WTC11 (cell line): Measurements from ENCODE around the gene ACSBG1. TPM values are rescaled to one million over a fixed set of nuclear protein-coding genes. Genes with fewer than 3 reads are reported as not detected.

Experiments used
- ATAC-seq: fragments of 200-7000 bp; cut with Tn5 transposase; 2 replicates; pipeline ENCODE4 v1.10.0; 2021; ENCODE audit warnings: mild to moderate bottlenecking, moderate library complexity
- CTCF ChIA-PET: fragments of 300-600 bp; sonication (Branson Sonifier 250); formaldehyde crosslinking; loops from one replicate; lab custom pipeline; 2021; ENCODE audit warnings: antibody characterized with exemption; lab: Charles Lee
- POLR2A ChIA-PET: fragments of 350-600 bp; sonication (Branson Sonifier 250); formaldehyde crosslinking; loops from one replicate; lab custom pipeline; 2021; ENCODE audit warnings: antibody characterized with exemption; lab: Charles Lee
- DNase-seq: peaks from one replicate; pipeline ENCODE4 v3.0.0; 2021; ENCODE audit warnings: low spot score
- H3K27ac Mint-ChIP-seq: 2 replicates; pipeline ENCODE4 v1.8.0; 2021; ENCODE audit warnings: mixed read lengths
- H3K27me3 Mint-ChIP-seq: 2 replicates; pipeline ENCODE4 v1.8.0; 2021; ENCODE audit warnings: low read depth, mild to moderate bottlenecking, moderate library complexity, mixed read lengths
- H3K36me3 Mint-ChIP-seq: 2 replicates; pipeline ENCODE4 v1.8.0; 2021; ENCODE audit warnings: mixed read lengths
- H3K4me1 Mint-ChIP-seq: 2 replicates; pipeline ENCODE4 v1.8.0; 2022; ENCODE audit warnings: mixed read lengths
- H3K4me3 Mint-ChIP-seq: 2 replicates; pipeline ENCODE4 v1.8.0; 2021; ENCODE audit warnings: mild to moderate bottlenecking, moderate library complexity, mixed read lengths
- H3K9me3 Mint-ChIP-seq: 2 replicates; pipeline ENCODE4 v1.8.0; 2021; ENCODE audit warnings: mixed read lengths
- AR ChIP-seq: fragments of 250-450 bp; sonication (Bioruptor Pico); IDR thresholded peaks from 2 replicates; pipeline ENCODE4 v1.9.0; 2021; ENCODE audit warnings: mild to moderate bottlenecking
- ARID4B ChIP-seq: sonication (generic); formaldehyde crosslinking; IDR thresholded peaks from 2 replicates; pipeline ENCODE4 v1.8.0; 2023; ENCODE audit warnings: missing genetic modification reagents, mild to moderate bottlenecking, borderline replicate concordance
- E2F5 ChIP-seq: sonication (generic); formaldehyde crosslinking; IDR thresholded peaks from 2 replicates; pipeline ENCODE4 v1.8.1; 2022; ENCODE audit warnings: mild to moderate bottlenecking, moderate library complexity, missing genetic modification reagents
- ELF4 ChIP-seq: sonication (generic); formaldehyde crosslinking; IDR thresholded peaks from 2 replicates; pipeline ENCODE4 v1.8.1; 2022; ENCODE audit warnings: low read depth, mild to moderate bottlenecking, moderate library complexity, missing genetic modification reagents
- ESRRA ChIP-seq: sonication (generic); formaldehyde crosslinking; IDR thresholded peaks from 2 replicates; pipeline ENCODE4 v1.8.1; 2022; ENCODE audit warnings: mild to moderate bottlenecking, missing genetic modification reagents, borderline replicate concordance
- ETV6 ChIP-seq: sonication (generic); formaldehyde crosslinking; IDR thresholded peaks from 2 replicates; pipeline ENCODE4 v1.8.1; 2022; ENCODE audit warnings: mild to moderate bottlenecking, missing genetic modification reagents
- GRHL2 ChIP-seq: fragments of 250-450 bp; sonication (Bioruptor Pico); IDR thresholded peaks from 2 replicates; pipeline ENCODE4 v1.8.0; 2022; ENCODE audit warnings: mild to moderate bottlenecking, moderate library complexity; ENCODE audit not compliant: insufficient replicate concordance, severe bottlenecking
- MXD4 ChIP-seq: fragments of 250-450 bp; sonication (Bioruptor Pico); IDR thresholded peaks from 2 replicates; pipeline ENCODE4 v1.8.0; 2021; ENCODE audit warnings: mild to moderate bottlenecking, moderate library complexity, borderline replicate concordance
- NR2C2 ChIP-seq: sonication (generic); formaldehyde crosslinking; IDR thresholded peaks from 2 replicates; pipeline ENCODE4 v1.8.0; 2022; ENCODE audit warnings: mild to moderate bottlenecking, missing genetic modification reagents
- RORB ChIP-seq: fragments of 250-450 bp; sonication (Bioruptor Pico); IDR thresholded peaks from 2 replicates; pipeline ENCODE4 v1.9.0; 2021; ENCODE audit warnings: mild to moderate bottlenecking
- SMAD4 ChIP-seq: sonication (generic); formaldehyde crosslinking; IDR thresholded peaks from 2 replicates; pipeline ENCODE4 v1.8.0; 2022; ENCODE audit warnings: mild to moderate bottlenecking, missing genetic modification reagents
- SOX15 ChIP-seq: fragments of 250-450 bp; sonication (Bioruptor Pico); IDR thresholded peaks from 2 replicates; pipeline ENCODE4 v1.9.0; 2021; ENCODE audit warnings: mild to moderate bottlenecking
- SP1 ChIP-seq: sonication (generic); formaldehyde crosslinking; conservative IDR thresholded peaks from 2 replicates; pipeline ENCODE4 v1.8.1; 2022; ENCODE audit warnings: missing genetic modification reagents
- TCF7 ChIP-seq: sonication (generic); formaldehyde crosslinking; IDR thresholded peaks from 2 replicates; pipeline ENCODE4 v1.8.0; 2022; ENCODE audit warnings: mild to moderate bottlenecking, low read depth, missing genetic modification reagents, moderate library complexity
- TEAD4 ChIP-seq: sonication (generic); formaldehyde crosslinking; IDR thresholded peaks from 2 replicates; pipeline ENCODE4 v1.8.0; 2022; ENCODE audit warnings: mild to moderate bottlenecking, missing genetic modification reagents
- ZNF121 ChIP-seq: sonication (generic); formaldehyde crosslinking; IDR thresholded peaks from 2 replicates; pipeline ENCODE4 v1.8.0; 2023; ENCODE audit warnings: missing genetic modification reagents
- ZNF232 ChIP-seq: sonication (generic); formaldehyde crosslinking; IDR thresholded peaks from 2 replicates; pipeline ENCODE4 v1.8.0; 2022; ENCODE audit warnings: mild to moderate bottlenecking, missing genetic modification reagents
- ZNF317 ChIP-seq: sonication (generic); formaldehyde crosslinking; IDR thresholded peaks from 2 replicates; pipeline ENCODE4 v1.8.1; 2023; ENCODE audit warnings: low read depth, mild to moderate bottlenecking, moderate library complexity, missing genetic modification reagents, borderline replicate concordance
- total RNA-seq: library from RNA; stranded (reverse); gene quantifications from 3 replicates; pipeline ENCODE4 v1.2.3, GENCODE V29; 2021
- TF ChIP-seq, protein P1 (sequence below): fragments of 250-450 bp; sonication (Bioruptor Pico); IDR thresholded peaks from 2 replicates; pipeline ENCODE4 v1.9.0; 2021; ENCODE audit warnings: moderate library complexity, mild to moderate bottlenecking, inconsistent platforms, borderline replicate concordance
- TF ChIP-seq, protein P2 (sequence below): fragments of 250-450 bp; sonication (Bioruptor Pico); IDR thresholded peaks from 2 replicates; pipeline ENCODE4 v1.9.0; 2021; ENCODE audit warnings: mild to moderate bottlenecking
- TF ChIP-seq, protein P3 (sequence below): sonication (generic); formaldehyde crosslinking; IDR thresholded peaks from 2 replicates; pipeline ENCODE4 v1.8.0; 2023; ENCODE audit warnings: mild to moderate bottlenecking, missing genetic modification reagents
- TF ChIP-seq, protein P4 (sequence below): sonication (generic); formaldehyde crosslinking; IDR thresholded peaks from 2 replicates; pipeline ENCODE4 v1.8.0; 2022; ENCODE audit warnings: mild to moderate bottlenecking, missing genetic modification reagents

ACSBG1 gene
- total RNA-seq, 1 experiment from 2014 or later, result 5.8 TPM

- TF ChIP-seq, protein P1, sequence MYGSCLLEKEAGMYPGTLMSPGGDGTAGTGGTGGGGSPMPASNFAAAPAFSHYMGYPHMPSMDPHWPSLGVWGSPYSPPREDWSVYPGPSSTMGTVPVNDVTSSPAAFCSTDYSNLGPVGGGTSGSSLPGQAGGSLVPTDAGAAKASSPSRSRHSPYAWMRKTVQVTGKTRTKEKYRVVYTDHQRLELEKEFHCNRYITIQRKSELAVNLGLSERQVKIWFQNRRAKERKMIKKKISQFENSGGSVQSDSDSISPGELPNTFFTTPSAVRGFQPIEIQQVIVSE, result no peak
- TF ChIP-seq ZNF317 (CRISPR knock-in tag), result no peak
- TF ChIP-seq ETV6 (CRISPR knock-in tag), result no peak
- TF ChIP-seq ESRRA, result no peak
Measured at GRCh38 chr15:78212008-78212407, 22.4 kb downstream of the ACSBG1 start (continued).

GRCh38 chr15:78211189-78211921 is 23.0 kb downstream of the ACSBG1 start:
- ChIA-PET CTCF (interaction anchor here (0.6 to 1.8 kb wide), 3 partner anchors 16 to 102 kb away, joined by 4 to 11 read pairs (median 5); no protein-coding TSS in a partner anchor), POLR2A (no interaction called here)
- no peaks in the 10 kb centered on the region for H3K36me3 Mint-ChIP-seq
- ATAC-seq (no peak), DNase-seq (no peak)
- H3K9me3 Mint-ChIP-seq, result no peaks in the 10 kb centered on the region
- H3K4me1 Mint-ChIP-seq, result peaks cover 10% of the 10 kb centered on the region
- no peaks in the 10 kb centered on the region for H3K27me3 Mint-ChIP-seq
- H3K4me3 Mint-ChIP-seq, result no peak overlapping the region
- no peak overlapping the region for H3K27ac Mint-ChIP-seq
- TF ChIP-seq NR2C2 (CRISPR knock-in tag) (no peak), RORB (CRISPR knock-in tag) (no peak), SMAD4 (CRISPR knock-in tag) (no peak), SP1 (CRISPR knock-in tag) (no peak), ZNF232 (CRISPR knock-in tag) (no peak), ELF4 (no peak), ARID4B (no peak), SOX15 (CRISPR knock-in tag) (no peak), TEAD4 (CRISPR knock-in tag) (no peak), AR (CRISPR knock-in tag) (no peak), ZNF317 (CRISPR knock-in tag) (no peak), E2F5 (CRISPR knock-in tag) (no peak), TCF7 (CRISPR knock-in tag) (no peak), GRHL2 (CRISPR knock-in tag) (no peak), MXD4 (CRISPR knock-in tag) (no peak), ZNF121 (CRISPR knock-in tag) (no peak)
- TF ChIP-seq, protein P2, sequence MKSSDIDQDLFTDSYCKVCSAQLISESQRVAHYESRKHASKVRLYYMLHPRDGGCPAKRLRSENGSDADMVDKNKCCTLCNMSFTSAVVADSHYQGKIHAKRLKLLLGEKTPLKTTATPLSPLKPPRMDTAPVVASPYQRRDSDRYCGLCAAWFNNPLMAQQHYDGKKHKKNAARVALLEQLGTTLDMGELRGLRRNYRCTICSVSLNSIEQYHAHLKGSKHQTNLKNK, result no peak
- TF ChIP-seq, protein P1, result no peak
- TF ChIP-seq, protein P3, sequence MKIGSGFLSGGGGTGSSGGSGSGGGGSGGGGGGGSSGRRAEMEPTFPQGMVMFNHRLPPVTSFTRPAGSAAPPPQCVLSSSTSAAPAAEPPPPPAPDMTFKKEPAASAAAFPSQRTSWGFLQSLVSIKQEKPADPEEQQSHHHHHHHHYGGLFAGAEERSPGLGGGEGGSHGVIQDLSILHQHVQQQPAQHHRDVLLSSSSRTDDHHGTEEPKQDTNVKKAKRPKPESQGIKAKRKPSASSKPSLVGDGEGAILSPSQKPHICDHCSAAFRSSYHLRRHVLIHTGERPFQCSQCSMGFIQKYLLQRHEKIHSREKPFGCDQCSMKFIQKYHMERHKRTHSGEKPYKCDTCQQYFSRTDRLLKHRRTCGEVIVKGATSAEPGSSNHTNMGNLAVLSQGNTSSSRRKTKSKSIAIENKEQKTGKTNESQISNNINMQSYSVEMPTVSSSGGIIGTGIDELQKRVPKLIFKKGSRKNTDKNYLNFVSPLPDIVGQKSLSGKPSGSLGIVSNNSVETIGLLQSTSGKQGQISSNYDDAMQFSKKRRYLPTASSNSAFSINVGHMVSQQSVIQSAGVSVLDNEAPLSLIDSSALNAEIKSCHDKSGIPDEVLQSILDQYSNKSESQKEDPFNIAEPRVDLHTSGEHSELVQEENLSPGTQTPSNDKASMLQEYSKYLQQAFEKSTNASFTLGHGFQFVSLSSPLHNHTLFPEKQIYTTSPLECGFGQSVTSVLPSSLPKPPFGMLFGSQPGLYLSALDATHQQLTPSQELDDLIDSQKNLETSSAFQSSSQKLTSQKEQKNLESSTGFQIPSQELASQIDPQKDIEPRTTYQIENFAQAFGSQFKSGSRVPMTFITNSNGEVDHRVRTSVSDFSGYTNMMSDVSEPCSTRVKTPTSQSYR (CRISPR knock-in tag), result no peak
- TF ChIP-seq, protein P4, sequence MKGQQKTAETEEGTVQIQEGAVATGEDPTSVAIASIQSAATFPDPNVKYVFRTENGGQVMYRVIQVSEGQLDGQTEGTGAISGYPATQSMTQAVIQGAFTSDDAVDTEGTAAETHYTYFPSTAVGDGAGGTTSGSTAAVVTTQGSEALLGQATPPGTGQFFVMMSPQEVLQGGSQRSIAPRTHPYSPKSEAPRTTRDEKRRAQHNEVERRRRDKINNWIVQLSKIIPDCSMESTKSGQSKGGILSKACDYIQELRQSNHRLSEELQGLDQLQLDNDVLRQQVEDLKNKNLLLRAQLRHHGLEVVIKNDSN (CRISPR knock-in tag), result no peak
